IMR-90 (cell line): ENCODE data around the gene FOXQ1. TPM values are rescaled to one million over a fixed set of nuclear protein-coding genes. Genes with fewer than 3 reads are reported as not detected.

Source experiments
- ATAC-seq: fragments of 200-7000 bp; cut with Tn5 transposase; 2 replicates; pipeline ENCODE4 v1.9.1; 2020; ENCODE audit warnings: low read depth, mild to moderate bottlenecking, moderate library complexity
- BruUV-seq: library from RNA; stranded (reverse); fragments of 400-500 nt; replicated peaks from 2 replicates; lab custom pipeline; 2021; lab: Mats Ljungman, UMichigan
- CTCF ChIA-PET: fragments of 300-600 bp; formaldehyde crosslinking; extraction: SDS; loops from one replicate; lab custom pipeline; 2021; ENCODE audit warnings: antibody characterized with exemption; lab: Yijun Ruan, JAX
- POLR2A ChIA-PET: fragments of 300-600 bp; sonication (Branson Sonifier 250); formaldehyde crosslinking; loops from one replicate; lab custom pipeline; 2022; ENCODE audit warnings: antibody characterized with exemption; ENCODE audit not compliant: unreplicated experiment; lab: Charles Lee
- DNase-seq: peaks from one replicate; pipeline ENCODE4 v3.0.0; 2013
- H2AFZ ChIP-seq: replicated peaks from 2 replicates; pipeline ENCODE3; 2013; ENCODE audit warnings: low read length, mild to moderate bottlenecking; ENCODE audit not compliant: poor library complexity
- H2AK5ac ChIP-seq: 2 replicates; pipeline ENCODE4 v1.6.1; 2013; ENCODE audit warnings: low read depth, low read length, inconsistent platforms
- H2AK9ac ChIP-seq: replicated peaks from 2 replicates; pipeline ENCODE3; 2013; ENCODE audit warnings: mild to moderate bottlenecking, low read depth, low read length, moderate library complexity; ENCODE audit not compliant: poor library complexity
- H2BK120ac ChIP-seq: 2 replicates; pipeline ENCODE4 v1.6.1; 2013; ENCODE audit warnings: low read depth, low read length, inconsistent platforms
- H2BK15ac ChIP-seq: 3 replicates; pipeline ENCODE4 v1.6.1; 2013; ENCODE audit warnings: low read depth, low read length, inconsistent platforms
- H2BK20ac ChIP-seq: 2 replicates; pipeline ENCODE4 v1.6.1; 2013; ENCODE audit warnings: low read depth, mild to moderate bottlenecking, inconsistent platforms, low read length, moderate library complexity
- H2BK5ac ChIP-seq: 2 replicates; pipeline ENCODE4 v1.6.1; 2013; ENCODE audit warnings: mild to moderate bottlenecking, low read depth, low read length, inconsistent platforms; ENCODE audit not compliant: poor library complexity, severe bottlenecking
- H3K14ac ChIP-seq: replicated peaks from 2 replicates; pipeline ENCODE4 v1.6.1; 2013; ENCODE audit warnings: low read depth, low read length, inconsistent platforms
- H3K18ac ChIP-seq: 2 replicates; pipeline ENCODE4 v1.6.1; 2013; ENCODE audit warnings: low read depth, low read length, control low read depth
- H3K23ac ChIP-seq: 2 replicates; pipeline ENCODE4 v1.6.1; 2013; ENCODE audit warnings: low read depth, low read length, inconsistent platforms
- H3K27ac ChIP-seq: 2 replicates; pipeline ENCODE4 v1.5.1; 2013; ENCODE audit warnings: mild to moderate bottlenecking, control low read depth, low read length; ENCODE audit not compliant: insufficient read depth
- H3K27me3 ChIP-seq: 2 replicates; pipeline ENCODE4 v1.6.1; 2013; ENCODE audit warnings: low read length; ENCODE audit not compliant: control insufficient read depth, insufficient read depth
- H3K36me3 ChIP-seq: 2 replicates; pipeline ENCODE4 v1.6.1; 2013; ENCODE audit warnings: low read length, mixed read lengths; ENCODE audit not compliant: control insufficient read depth, insufficient read depth
- H3K4ac ChIP-seq: 2 replicates; pipeline ENCODE4 v1.6.1; 2013; ENCODE audit warnings: low read depth, low read length, inconsistent platforms
- H3K4me1 ChIP-seq: 2 replicates; pipeline ENCODE4 v1.6.1; 2013; ENCODE audit warnings: low read length, mixed read lengths; ENCODE audit not compliant: control insufficient read depth, insufficient read depth
- H3K4me2 ChIP-seq: 2 replicates; pipeline ENCODE4 v1.6.1; 2013; ENCODE audit warnings: low read depth, mild to moderate bottlenecking, control low read depth, low read length, moderate library complexity
- H3K4me3 ChIP-seq: 2 replicates; pipeline ENCODE4 v1.5.1; 2013; ENCODE audit warnings: low read depth, mild to moderate bottlenecking, control low read depth, low read length, moderate library complexity; ENCODE audit not compliant: insufficient read depth
- H3K56ac ChIP-seq: 2 replicates; pipeline ENCODE4 v1.6.1; 2013; ENCODE audit warnings: low read length, inconsistent platforms; ENCODE audit not compliant: insufficient read depth; ENCODE audit errors: extremely low read depth
- H3K79me1 ChIP-seq, 2 experiments: 2 replicates each; pipeline ENCODE4 v1.6.1; 2013; ENCODE audit warnings: low read length in 2 of 2, inconsistent platforms in 1 of 2, low read depth in 1 of 2
- H3K9ac ChIP-seq: 2 replicates; pipeline ENCODE4 v1.6.1; 2013; ENCODE audit warnings: low read depth, low read length, control low read depth
- H3K9me1 ChIP-seq: 2 replicates; pipeline ENCODE4 v1.6.1; 2013; ENCODE audit warnings: low read length, inconsistent platforms; ENCODE audit not compliant: insufficient read depth
- H3K9me3 ChIP-seq: 2 replicates; pipeline ENCODE4 v1.6.1; 2013; ENCODE audit warnings: low read length; ENCODE audit not compliant: control insufficient read depth, insufficient read depth
- H4K20me1 ChIP-seq: 2 replicates; pipeline ENCODE4 v1.6.1; 2013; ENCODE audit warnings: low read length, inconsistent platforms; ENCODE audit not compliant: insufficient read depth
- H4K5ac ChIP-seq: 2 replicates; pipeline ENCODE4 v1.6.1; 2013; ENCODE audit warnings: mild to moderate bottlenecking, low read depth, low read length, control low read depth
- H4K8ac ChIP-seq, 2 experiments: 2 replicates each; pipeline ENCODE4 v1.6.1; 2013; ENCODE audit warnings: low read depth in 2 of 2, low read length in 2 of 2, control low read depth in 1 of 2, inconsistent platforms in 1 of 2
- H4K91ac ChIP-seq: 2 replicates; pipeline ENCODE4 v1.6.1; 2013; ENCODE audit warnings: low read depth, low read length, inconsistent platforms; ENCODE audit not compliant: insufficient read depth
- CEBPB ChIP-seq: IDR thresholded peaks from 2 replicates; pipeline ENCODE4 v1.6.1; 2012; ENCODE audit warnings: low read depth, low read length, improper control_type of control experiment
- FOS ChIP-seq: fragments of 150-350 bp; IDR thresholded peaks from 2 replicates; pipeline ENCODE4 v1.6.1; 2016; ENCODE audit warnings: low read depth, low read length
- MXI1 ChIP-seq: IDR thresholded peaks from 2 replicates; pipeline ENCODE4 v1.6.1; 2012; ENCODE audit warnings: low read depth, mild to moderate bottlenecking, low read length, moderate library complexity, borderline replicate concordance
- NFE2L2 ChIP-seq: fragments of 150-350 bp; IDR thresholded peaks from 2 replicates; pipeline ENCODE4 v1.6.1; 2016; ENCODE audit warnings: low read depth, mild to moderate bottlenecking, low read length
- POLR2A ChIP-seq: IDR thresholded peaks from 2 replicates; pipeline ENCODE4 v1.6.1; 2012; ENCODE audit warnings: mild to moderate bottlenecking, low read depth, low read length
- WGBS, 2 experiments: methylation state at CpG; one replicate each; pipeline versions ENCODE4 v1.1.5 to v1.1.7; 2013; ENCODE audit warnings: missing lambda C conversion rate in 2 of 2; ENCODE audit not compliant: insufficient read length in 1 of 2; ENCODE audit errors: extremely low coverage in 2 of 2; 5-methylcytosine and 5-hydroxymethylcytosine counted together
- dilution Hi-C: fragments of 300-500 bp; cut with HindIII; formaldehyde crosslinking; loops from one replicate; pipeline ENCODE4 v1.14.3; 2018; ENCODE audit warnings: low sequenced_read_pairs; ENCODE audit not compliant: unreplicated experiment
- in situ Hi-C: fragments of 300-500 bp; cut with MboI; formaldehyde crosslinking; loops from 3 replicates; pipeline ENCODE4 v1.14.3; 2019; ENCODE audit warnings: low sequenced_read_pairs, inconsistent platforms, mixed read lengths
- intact Hi-C: fragments of 100-400 bp; cut with micrococcal nuclease; formaldehyde crosslinking; loops from 2 replicates; pipeline ENCODE4 v1.10.0; 2022
- polyA plus RNA-seq, 3 experiments: library from polyadenylated mRNA; depleted of rRNA; stranded (reverse); fragments of >200 nt; gene quantifications; 2 replicates each; pipeline ENCODE4 v1.2.3, GENCODE V29; 2012; ENCODE audit warnings: low replicate concordance in 1 of 3
- total RNA-seq: library from RNA; depleted of rRNA; stranded (reverse); fragments of >200 nt; gene quantifications from 2 replicates; pipeline ENCODE4 v1.2.3, GENCODE V29; 2012
- TF ChIP-seq, protein P1 (sequence below): fragments of 150-350 bp; IDR thresholded peaks from 2 replicates; pipeline ENCODE4 v1.6.1; 2016; ENCODE audit warnings: low read depth, mild to moderate bottlenecking, low read length, moderate library complexity, borderline replicate concordance

FOXQ1 gene
- total and polyA plus RNA-seq, 2 of the 4 experiments (the other 2 are of a cell fraction): not detected

DNA sequence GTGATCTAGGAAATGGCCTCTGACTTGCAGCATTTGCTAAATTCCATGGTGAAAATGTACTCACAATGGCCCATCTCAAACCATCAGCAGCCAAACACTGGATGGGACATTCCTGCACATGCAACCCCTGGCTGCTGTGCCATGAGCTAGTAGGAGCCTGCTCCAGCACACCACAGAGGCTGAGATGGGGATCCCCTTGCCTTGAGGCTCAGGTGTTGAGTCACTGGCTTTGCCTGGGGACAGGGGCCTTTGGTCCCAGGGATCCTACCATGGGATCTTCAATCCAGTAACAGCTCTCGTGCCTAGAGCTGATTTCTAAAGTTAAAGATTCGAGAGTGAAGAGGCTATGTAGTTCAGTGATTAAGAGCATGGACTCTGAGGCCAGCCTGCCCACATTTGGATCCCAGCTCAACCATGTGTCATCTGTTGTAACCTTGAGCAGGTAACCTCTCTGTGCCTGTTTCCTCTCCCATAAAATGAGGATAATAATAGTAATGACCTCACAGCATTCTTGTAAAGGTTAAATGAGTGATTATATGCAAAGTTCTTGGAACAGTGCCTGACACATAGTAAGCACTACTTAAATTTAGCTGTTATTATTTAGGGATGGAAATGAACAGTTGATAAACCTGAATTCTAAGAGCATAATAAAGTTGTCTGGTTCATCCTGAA, 16.4 kb downstream of the FOXQ1 start:
- no peak for TF ChIP-seq POLR2A
- no peak for TF ChIP-seq NFE2L2
- TF ChIP-seq, protein P1, sequence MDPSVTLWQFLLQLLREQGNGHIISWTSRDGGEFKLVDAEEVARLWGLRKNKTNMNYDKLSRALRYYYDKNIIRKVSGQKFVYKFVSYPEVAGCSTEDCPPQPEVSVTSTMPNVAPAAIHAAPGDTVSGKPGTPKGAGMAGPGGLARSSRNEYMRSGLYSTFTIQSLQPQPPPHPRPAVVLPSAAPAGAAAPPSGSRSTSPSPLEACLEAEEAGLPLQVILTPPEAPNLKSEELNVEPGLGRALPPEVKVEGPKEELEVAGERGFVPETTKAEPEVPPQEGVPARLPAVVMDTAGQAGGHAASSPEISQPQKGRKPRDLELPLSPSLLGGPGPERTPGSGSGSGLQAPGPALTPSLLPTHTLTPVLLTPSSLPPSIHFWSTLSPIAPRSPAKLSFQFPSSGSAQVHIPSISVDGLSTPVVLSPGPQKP: no peak
- no peak for TF ChIP-seq CEBPB
- no peak for TF ChIP-seq FOS
- TF ChIP-seq MXI1: no peak
- Histone ChIP-seq H3K14ac (no peak overlapping the region), H3K9ac (no peak overlapping the region), H3K27ac (no peak overlapping the region), H2AK5ac (no peak overlapping the region), H3K4ac (no peak overlapping the region), H2AFZ (no peak overlapping the region), H2AK9ac (no peak overlapping the region), H4K5ac (no peak overlapping the region), H2BK120ac (no peak overlapping the region), H3K56ac (no peak overlapping the region), H3K18ac (no peak overlapping the region), H3K4me3 (no peak overlapping the region), H4K91ac (no peak overlapping the region), H3K9me1 (peaks cover 23% of the 10 kb centered on the region), H2BK20ac (no peak overlapping the region), H3K36me3 (no peaks in the 10 kb centered on the region), H3K27me3 (no peaks in the 10 kb centered on the region), H3K23ac (no peak overlapping the region), H4K8ac (no peak overlapping the region), H2BK5ac (no peak overlapping the region), H4K20me1 (no peaks in the 10 kb centered on the region), H3K9me3 (no peaks in the 10 kb centered on the region), H3K4me1 (peaks cover 20% of the 10 kb centered on the region), H2BK15ac (no peak overlapping the region), H3K79me1 (no peaks in the 10 kb centered on the region), H3K4me2 (no peak overlapping the region)
- intact Hi-C loops (no loop called here), dilution Hi-C loops (no loop called here), in situ Hi-C loops (no loop called here)
- ChIA-PET POLR2A (no interaction called here), CTCF (no interaction called here)
- no peak for ATAC-seq
- DNase-seq: no peak
- WGBS, 2 experiments: no CpG with 5 or more reads among the region's 2 CpGs
- BruUV-seq: no TSS peak
